Ishikawa (cell line): ENCODE results near the gene BCL2L13.

Experiments used
- CEBPB ChIP-seq: IDR thresholded peaks from 2 replicates; pipeline ENCODE4 v1.6.1; 2012
- CREB1 ChIP-seq: IDR thresholded peaks from 2 replicates; pipeline ENCODE4 v1.6.1; 2012; ENCODE audit warnings: low read depth
- EGR1 ChIP-seq: IDR thresholded peaks from 2 replicates; pipeline ENCODE4 v1.6.1; 2012
- EP300 ChIP-seq: IDR thresholded peaks from 2 replicates; pipeline ENCODE4 v1.6.1; 2012; ENCODE audit warnings: borderline replicate concordance
- FOXM1 ChIP-seq: IDR thresholded peaks from 2 replicates; pipeline ENCODE4 v1.6.1; 2012; ENCODE audit warnings: low read depth, borderline replicate concordance
- NFIC ChIP-seq: IDR thresholded peaks from 2 replicates; pipeline ENCODE4 v1.6.1; 2012
- RAD21 ChIP-seq: IDR thresholded peaks from 2 replicates; pipeline ENCODE4 v1.6.1; 2012; ENCODE audit warnings: low read depth
- TAF1 ChIP-seq: IDR thresholded peaks from 2 replicates; pipeline ENCODE4 v1.6.1; 2012; ENCODE audit warnings: low read depth, mild to moderate bottlenecking
- TCF12 ChIP-seq: IDR thresholded peaks from 2 replicates; pipeline ENCODE4 v1.6.1; 2012; ENCODE audit warnings: low read depth
- TEAD4 ChIP-seq: IDR thresholded peaks from 2 replicates; pipeline ENCODE4 v1.6.1; 2012
- YY1 ChIP-seq: IDR thresholded peaks from 2 replicates; pipeline ENCODE4 v1.6.1; 2012; ENCODE audit warnings: low read depth
- ZBTB7A ChIP-seq: IDR thresholded peaks from 2 replicates; pipeline ENCODE4 v1.6.1; 2012; ENCODE audit warnings: low read depth
- TF ChIP-seq, protein P1 (sequence below): IDR thresholded peaks from 2 replicates; pipeline ENCODE4 v1.6.1; 2012
- TF ChIP-seq, protein P2 (sequence below): IDR thresholded peaks from 2 replicates; pipeline ENCODE4 v1.6.1; 2012
- TF ChIP-seq, protein P3 (sequence below): IDR thresholded peaks from 2 replicates; pipeline ENCODE4 v1.6.1; 2012; ENCODE audit warnings: low read depth, mild to moderate bottlenecking

The BCL2L13 gene

DNA sequence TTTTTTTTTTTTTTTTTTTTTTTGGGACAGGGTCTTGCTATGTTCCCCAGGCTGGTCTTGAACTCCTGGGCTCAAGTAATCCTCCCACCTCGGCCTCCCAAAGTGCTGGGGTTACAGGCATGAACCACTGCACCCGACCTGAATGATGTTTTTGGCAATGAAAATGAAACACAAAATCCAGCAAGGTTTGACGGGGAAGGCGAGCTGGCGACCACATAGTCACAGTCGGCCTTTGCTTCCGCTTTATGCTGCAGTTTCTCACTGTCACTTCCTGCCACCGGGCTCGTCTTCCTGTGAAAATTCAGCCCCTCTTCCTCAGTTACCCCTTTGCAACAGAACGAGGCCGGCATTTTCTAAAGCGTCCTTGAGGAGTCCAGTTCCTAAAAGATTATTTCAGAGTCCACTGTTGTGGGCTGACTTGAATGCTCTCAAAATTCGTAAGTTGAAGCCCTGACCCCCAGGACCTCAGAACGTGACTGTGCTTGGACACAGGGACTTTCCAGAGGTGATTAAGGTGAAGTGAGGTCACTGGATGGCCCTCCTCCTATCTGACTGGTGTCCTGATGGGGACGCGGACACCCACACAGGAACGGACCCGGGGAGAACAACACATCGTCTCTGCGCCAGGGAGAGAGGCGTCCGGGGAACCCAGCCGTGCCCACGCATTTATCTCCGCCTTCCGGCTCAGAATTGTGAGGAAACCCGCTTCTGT is 138.6 kb downstream of the BCL2L13 start:
- TF ChIP-seq FOXM1 (no peak), NFIC (no peak), RAD21 (no peak), YY1 (no peak), EP300 (no peak)

DNA sequence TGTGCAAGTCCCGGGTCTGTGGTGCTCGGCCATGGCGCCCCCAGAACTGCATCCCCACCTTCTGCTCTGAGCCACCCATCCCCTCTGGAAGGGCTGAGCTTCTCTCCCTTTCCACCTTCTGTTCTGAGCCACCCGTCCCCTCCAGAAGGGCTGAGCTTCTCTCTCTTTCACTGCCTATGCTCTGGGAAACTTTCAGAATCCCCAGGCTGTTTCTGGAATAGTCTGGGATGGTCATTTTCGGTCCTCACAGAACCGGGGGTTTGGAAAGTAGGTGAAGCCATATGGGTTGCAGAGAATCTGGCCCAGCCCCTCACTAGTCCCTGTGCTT is 139.1 kb downstream of the BCL2L13 start:
- TF ChIP-seq NFIC (no peak), RAD21 (no peak), FOXM1 (no peak), TAF1 (no peak), CREB1 (no peak), TEAD4 (no peak), ZBTB7A (no peak)
- TF ChIP-seq, protein P1, sequence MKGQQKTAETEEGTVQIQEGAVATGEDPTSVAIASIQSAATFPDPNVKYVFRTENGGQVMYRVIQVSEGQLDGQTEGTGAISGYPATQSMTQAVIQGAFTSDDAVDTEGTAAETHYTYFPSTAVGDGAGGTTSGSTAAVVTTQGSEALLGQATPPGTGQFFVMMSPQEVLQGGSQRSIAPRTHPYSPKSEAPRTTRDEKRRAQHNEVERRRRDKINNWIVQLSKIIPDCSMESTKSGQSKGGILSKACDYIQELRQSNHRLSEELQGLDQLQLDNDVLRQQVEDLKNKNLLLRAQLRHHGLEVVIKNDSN, result no peak

DNA sequence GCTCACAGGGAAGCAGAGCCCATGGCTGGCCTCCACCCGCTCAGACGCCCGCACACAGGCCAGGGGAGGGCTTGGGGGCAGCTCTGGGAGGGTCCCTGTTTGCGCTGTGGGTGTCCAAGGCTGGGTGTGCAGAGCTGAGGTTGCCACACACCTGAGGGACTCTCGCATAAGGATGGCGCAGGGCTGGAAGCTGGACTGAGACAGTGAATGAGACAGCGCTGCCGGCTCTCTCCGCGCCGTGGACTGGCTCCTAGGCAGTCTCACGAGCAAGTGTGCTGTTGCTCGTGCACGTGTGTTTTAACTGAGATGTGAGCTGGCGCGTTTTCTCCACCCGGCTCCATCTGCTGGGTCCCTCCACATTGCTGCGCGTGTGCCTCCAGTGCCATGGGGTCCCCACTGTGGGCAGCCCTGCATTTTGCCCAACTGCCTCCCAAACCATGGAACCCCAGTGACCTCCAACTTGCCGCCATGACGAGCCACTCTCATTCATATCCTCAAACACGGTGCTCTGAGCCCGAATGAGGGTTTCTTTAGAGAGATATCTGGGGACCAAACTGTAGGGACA is 139.9 kb downstream of the BCL2L13 start:
- TF ChIP-seq, protein P2, sequence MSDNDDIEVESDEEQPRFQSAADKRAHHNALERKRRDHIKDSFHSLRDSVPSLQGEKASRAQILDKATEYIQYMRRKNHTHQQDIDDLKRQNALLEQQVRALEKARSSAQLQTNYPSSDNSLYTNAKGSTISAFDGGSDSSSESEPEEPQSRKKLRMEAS, result no peak
- TF ChIP-seq EP300 (no peak), YY1 (no peak), CREB1 (no peak), TEAD4 (no peak), ZBTB7A (no peak), RAD21 (no peak), EGR1 (no peak), CEBPB (no peak), TCF12 (no peak), TAF1 (no peak), NFIC (no peak), FOXM1 (no peak)
- TF ChIP-seq, protein P1, result no peak
- TF ChIP-seq, protein P3, sequence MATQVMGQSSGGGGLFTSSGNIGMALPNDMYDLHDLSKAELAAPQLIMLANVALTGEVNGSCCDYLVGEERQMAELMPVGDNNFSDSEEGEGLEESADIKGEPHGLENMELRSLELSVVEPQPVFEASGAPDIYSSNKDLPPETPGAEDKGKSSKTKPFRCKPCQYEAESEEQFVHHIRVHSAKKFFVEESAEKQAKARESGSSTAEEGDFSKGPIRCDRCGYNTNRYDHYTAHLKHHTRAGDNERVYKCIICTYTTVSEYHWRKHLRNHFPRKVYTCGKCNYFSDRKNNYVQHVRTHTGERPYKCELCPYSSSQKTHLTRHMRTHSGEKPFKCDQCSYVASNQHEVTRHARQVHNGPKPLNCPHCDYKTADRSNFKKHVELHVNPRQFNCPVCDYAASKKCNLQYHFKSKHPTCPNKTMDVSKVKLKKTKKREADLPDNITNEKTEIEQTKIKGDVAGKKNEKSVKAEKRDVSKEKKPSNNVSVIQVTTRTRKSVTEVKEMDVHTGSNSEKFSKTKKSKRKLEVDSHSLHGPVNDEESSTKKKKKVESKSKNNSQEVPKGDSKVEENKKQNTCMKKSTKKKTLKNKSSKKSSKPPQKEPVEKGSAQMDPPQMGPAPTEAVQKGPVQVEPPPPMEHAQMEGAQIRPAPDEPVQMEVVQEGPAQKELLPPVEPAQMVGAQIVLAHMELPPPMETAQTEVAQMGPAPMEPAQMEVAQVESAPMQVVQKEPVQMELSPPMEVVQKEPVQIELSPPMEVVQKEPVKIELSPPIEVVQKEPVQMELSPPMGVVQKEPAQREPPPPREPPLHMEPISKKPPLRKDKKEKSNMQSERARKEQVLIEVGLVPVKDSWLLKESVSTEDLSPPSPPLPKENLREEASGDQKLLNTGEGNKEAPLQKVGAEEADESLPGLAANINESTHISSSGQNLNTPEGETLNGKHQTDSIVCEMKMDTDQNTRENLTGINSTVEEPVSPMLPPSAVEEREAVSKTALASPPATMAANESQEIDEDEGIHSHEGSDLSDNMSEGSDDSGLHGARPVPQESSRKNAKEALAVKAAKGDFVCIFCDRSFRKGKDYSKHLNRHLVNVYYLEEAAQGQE, result no peak

DNA sequence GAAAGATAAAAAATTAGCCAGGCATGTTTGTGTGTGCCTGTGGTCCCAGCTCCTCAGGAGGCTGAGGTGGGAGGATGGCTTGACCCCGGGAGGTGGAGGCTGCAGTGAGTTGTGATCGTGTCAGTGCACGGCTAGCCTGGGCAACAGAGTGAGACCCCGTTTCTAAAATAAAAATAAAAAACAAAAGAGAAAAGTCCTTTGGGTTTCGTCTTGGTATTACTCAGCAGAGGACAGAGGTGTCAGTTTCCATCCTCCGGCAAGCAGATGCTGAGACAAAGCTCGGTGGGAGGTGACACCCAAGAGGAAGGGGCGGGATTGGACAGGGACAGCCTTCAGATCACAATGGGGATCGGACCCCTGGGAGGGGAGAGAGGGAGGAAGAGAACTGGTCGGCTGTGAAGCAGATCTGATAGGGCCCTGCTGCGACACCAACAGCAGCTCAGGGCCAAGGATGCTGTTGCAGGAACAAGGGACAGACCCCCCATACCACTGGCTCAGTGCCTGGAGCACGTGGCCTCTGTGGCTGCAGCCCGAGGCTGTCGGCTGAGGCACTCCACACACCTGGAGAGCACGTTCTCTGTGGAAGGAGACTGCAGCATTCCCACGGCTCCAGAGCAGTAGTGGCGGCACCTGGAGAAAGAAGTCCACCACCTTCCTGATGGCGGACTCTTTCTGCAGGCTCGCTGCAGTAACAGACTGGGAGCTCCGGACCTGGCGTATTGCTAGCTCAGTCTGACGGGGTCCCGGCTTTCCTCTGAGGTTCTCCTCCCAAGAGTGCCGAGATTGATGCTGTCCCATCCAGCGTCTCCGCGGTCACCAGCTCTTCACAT is 140.9 kb downstream of the BCL2L13 start:
- TF ChIP-seq, protein P1, result peak; percentile 15; the same call in 1 of the 2 replicates
- no peak for TF ChIP-seq FOXM1

DNA sequence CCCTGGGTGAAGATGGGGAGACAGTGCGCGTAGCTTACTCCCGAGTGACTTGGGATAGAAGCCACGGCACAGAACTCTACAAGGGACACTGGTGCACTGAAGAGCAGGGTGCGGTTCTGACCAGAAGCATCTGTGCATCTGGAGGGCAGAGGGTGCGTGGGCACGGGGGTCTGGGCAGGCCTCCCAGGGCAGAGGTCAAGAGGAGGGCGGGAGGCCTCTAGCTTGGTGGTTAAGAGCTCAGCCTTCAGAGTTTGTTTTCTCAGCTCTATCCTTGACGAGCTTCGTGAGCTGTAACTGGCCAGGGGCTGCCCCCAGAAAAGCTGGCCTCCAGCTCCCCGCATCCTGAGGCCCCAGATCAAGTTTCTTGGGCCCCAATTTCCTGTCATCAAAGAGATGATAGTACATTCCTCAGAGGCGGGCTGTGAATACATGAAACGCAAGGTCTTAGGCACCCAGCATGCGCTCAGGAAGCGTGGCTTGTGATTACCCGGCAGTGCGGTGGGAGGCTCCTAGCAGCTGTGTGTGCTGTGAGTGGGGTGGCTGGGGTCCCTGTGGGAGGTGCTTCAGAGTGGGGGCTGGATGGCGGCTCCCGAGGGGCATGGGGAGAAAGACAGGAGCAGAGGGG is 141.7 kb downstream of the BCL2L13 start:
- no peak for TF ChIP-seq RAD21
- TF ChIP-seq, protein P3, result no peak
- TF ChIP-seq EP300, result no peak
- TF ChIP-seq EGR1, result no peak
- no peak for TF ChIP-seq TAF1
- no peak for TF ChIP-seq ZBTB7A
- no peak for TF ChIP-seq TCF12
- no peak for TF ChIP-seq TEAD4
- TF ChIP-seq FOXM1, result no peak
- no peak for TF ChIP-seq CEBPB
- TF ChIP-seq, protein P2, result no peak
- no peak for TF ChIP-seq NFIC
- TF ChIP-seq, protein P1, result no peak
- TF ChIP-seq CREB1, result no peak
- TF ChIP-seq YY1, result no peak
